Endothelial cell of umbilical vein (primary cell): ENCODE measurements around the gene CNDP2. TPM values are rescaled to one million over a fixed set of nuclear protein-coding genes. Genes with fewer than 3 reads are reported as not detected.

Experiments used
- BruUV-seq: library from RNA; stranded (reverse); fragments of 400-500 nt; replicated peaks from 2 replicates; lab custom pipeline; 2021; lab: Mats Ljungman, UMichigan
- CTCF ChIA-PET: fragments of 300-600, 350-600 bp; sonication (Branson Sonifier 250); formaldehyde crosslinking; loops from one replicate; lab custom pipeline; 2021; ENCODE audit warnings: antibody characterized with exemption, inconsistent platforms; lab: Charles Lee
- POLR2A ChIA-PET: fragments of 300-600, 350-600 bp; sonication (Branson Sonifier 250); formaldehyde crosslinking; loops from one replicate; lab custom pipeline; 2021; ENCODE audit warnings: antibody characterized with exemption, inconsistent platforms; lab: Charles Lee
- DNase-seq: peaks from one replicate; pipeline ENCODE4 v3.0.0-alpha.2; 2011; ENCODE audit warnings: low read depth, low spot score
- FAIRE-seq: peaks from 2 replicates; lab custom pipeline; 2011; peaks lifted over from hg19 to GRCh38; lab: Jason Lieb, UNC
- H2AFZ ChIP-seq: 2 replicates; pipeline ENCODE4 v1.6.0; 2012; ENCODE audit warnings: low read depth, low read length, control low read depth, inconsistent platforms
- H3K27ac ChIP-seq: 2 replicates; pipeline ENCODE4 v1.5.1; 2011; ENCODE audit warnings: low read depth, mild to moderate bottlenecking, control low read depth, low read length, moderate library complexity; ENCODE audit not compliant: insufficient read depth
- H3K27me3 ChIP-seq, 2 experiments: 2 replicates each; pipeline versions ENCODE4 v1.6.0 to v1.6.1; 2011; ENCODE audit warnings: low read length in 2 of 2, mixed read lengths in 1 of 2; ENCODE audit not compliant: control insufficient read depth in 2 of 2, insufficient read depth in 2 of 2
- H3K36me3 ChIP-seq, 2 experiments: 2 replicates in 1 of 2; 3 replicates in 1 of 2; pipeline ENCODE4 v1.5.1; 2011; ENCODE audit warnings: low read length in 2 of 2, mild to moderate bottlenecking in 1 of 2, moderate library complexity in 1 of 2; ENCODE audit not compliant: control insufficient read depth in 2 of 2, insufficient read depth in 2 of 2; ENCODE audit errors: extremely low read depth in 1 of 2
- H3K4me1 ChIP-seq: 3 replicates; pipeline ENCODE4 v1.5.1; 2011; ENCODE audit warnings: mild to moderate bottlenecking, low read length; ENCODE audit not compliant: control insufficient read depth, insufficient read depth; ENCODE audit errors: extremely low read depth
- H3K4me2 ChIP-seq: 2 replicates; pipeline ENCODE4 v1.6.1; 2011; ENCODE audit warnings: low read length, control low read depth, mixed read lengths; ENCODE audit not compliant: insufficient read depth
- H3K4me3 ChIP-seq, 3 experiments: fragments of 200-600 bp in 1 of 3; sonication (generic), shearing (Covaris generic) in 1 of 3; replicated peaks in 1 of 3; 2 replicates each; pipeline ENCODE4 v1.5.1; 2011 to 2016; ENCODE audit warnings: control low read depth in 3 of 3, low read length in 3 of 3, mild to moderate bottlenecking in 2 of 3, inconsistent platforms in 1 of 3, low read depth in 1 of 3, moderate library complexity in 1 of 3; ENCODE audit not compliant: insufficient read depth in 1 of 3
- H3K79me2 ChIP-seq: 2 replicates; pipeline ENCODE4 v1.6.0; 2012; ENCODE audit warnings: low read length, inconsistent platforms; ENCODE audit not compliant: control insufficient read depth, insufficient read depth
- H3K9ac ChIP-seq: replicated peaks from 2 replicates; pipeline ENCODE3; 2011; ENCODE audit warnings: low read length, control low read depth; ENCODE audit not compliant: insufficient read depth; ENCODE audit errors: extremely low read depth
- H3K9me1 ChIP-seq: replicated peaks from 3 replicates; pipeline ENCODE4 v1.6.0; 2011; ENCODE audit warnings: mild to moderate bottlenecking, low read length; ENCODE audit not compliant: control insufficient read depth, insufficient read depth; ENCODE audit errors: extremely low read depth
- H3K9me3 ChIP-seq: replicated peaks from 2 replicates; pipeline ENCODE4 v1.5.1; 2012; ENCODE audit warnings: low read length, inconsistent platforms; ENCODE audit not compliant: control insufficient read depth, insufficient read depth
- H4K20me1 ChIP-seq: replicated peaks from 2 replicates; pipeline ENCODE3; 2011; ENCODE audit warnings: mild to moderate bottlenecking, low read length; ENCODE audit not compliant: control insufficient read depth, insufficient read depth; ENCODE audit errors: extremely low read depth
- CTCF ChIP-seq, 2 donors: IDR thresholded peaks; 1 replicate in 1 of 2; 2 replicates in 1 of 2; pipeline ENCODE4 v1.5.1; 2011; ENCODE audit warnings: low read length in 2 of 2, mild to moderate bottlenecking in 2 of 2, moderate library complexity in 2 of 2, control low read depth in 1 of 2, inconsistent platforms in 1 of 2, low read depth in 1 of 2; ENCODE audit not compliant: insufficient read depth in 1 of 2; ENCODE audit errors: extremely low read depth in 1 of 2
- EZH2 ChIP-seq: IDR thresholded peaks from 2 replicates; pipeline ENCODE4 v1.6.1; 2012; ENCODE audit warnings: borderline replicate concordance, low read depth, mild to moderate bottlenecking, moderate library complexity, low read length, inconsistent platforms; ENCODE audit not compliant: severe bottlenecking
- FOS ChIP-seq: IDR thresholded peaks from 2 replicates; pipeline ENCODE4 v1.6.1; 2011; ENCODE audit warnings: mild to moderate bottlenecking, low read length, moderate library complexity, borderline replicate concordance; ENCODE audit not compliant: insufficient read depth
- GATA2 ChIP-seq: IDR thresholded peaks from 2 replicates; pipeline ENCODE4 v1.7.0; 2011; ENCODE audit warnings: low read depth, mild to moderate bottlenecking, moderate library complexity, mixed read lengths, low read length; ENCODE audit not compliant: insufficient read length, insufficient read depth
- JUN ChIP-seq: IDR thresholded peaks from 2 replicates; pipeline ENCODE4 v1.6.1; 2011; ENCODE audit warnings: borderline replicate concordance, low read depth; ENCODE audit not compliant: insufficient read length, insufficient read depth
- MAX ChIP-seq: IDR thresholded peaks from 2 replicates; pipeline ENCODE4 v1.6.1; 2011; ENCODE audit not compliant: insufficient read depth, insufficient read length
- MYC ChIP-seq: IDR thresholded peaks from one replicate; pipeline ENCODE4 v1.6.1; 2011; ENCODE audit warnings: mild to moderate bottlenecking, low read depth, low read length
- POLR2A ChIP-seq: IDR thresholded peaks from 2 replicates; pipeline ENCODE4 v1.6.1; 2012; ENCODE audit warnings: low read depth, mild to moderate bottlenecking, control low read depth, low read length
- POLR2AphosphoS5 ChIP-seq: IDR thresholded peaks from 2 replicates; pipeline ENCODE4 v1.6.1; 2012; ENCODE audit warnings: low read depth, mild to moderate bottlenecking, control low read depth, low read length, moderate library complexity; ENCODE audit not compliant: insufficient read depth
- dilution Hi-C: fragments of 300-500 bp; cut with MboI; formaldehyde crosslinking; loops from one replicate; pipeline ENCODE4 v1.15.0; 2019; ENCODE audit warnings: low sequenced_read_pairs; ENCODE audit not compliant: extremely low pct_ligation_motif_present
- intact Hi-C: fragments of 100-400 bp; cut with micrococcal nuclease; formaldehyde crosslinking; loops from one replicate; pipeline ENCODE4 v1.10.0; 2022
- polyA plus RNA-seq, 4 experiments: library from polyadenylated mRNA; depleted of rRNA in 3 of 4; stranded (reverse) in 3 of 4; unstranded in 1 of 4; fragments of >200 nt; gene quantifications; 2 replicates each; pipeline versions ENCODE4 v1.2.1 to v1.2.3, GENCODE V29; 2011 to 2012; ENCODE audit warnings: missing spikeins in 1 of 4
- total RNA-seq: library from RNA; stranded (reverse); gene quantifications from 2 replicates; pipeline ENCODE4 v1.2.3, GENCODE V29; 2021

CNDP2 gene
- total and polyA plus RNA-seq, 2 donors (not counting 3 experiments of a cell fraction or from before 2014, with no cell fraction given) = 52.9 to 123 TPM

- Histone ChIP-seq H3K9ac (no peak overlapping the region), H3K4me3 (no peak overlapping the region), H3K4me1 (peaks cover 3% of the 10 kb centered on the region), H2AFZ (no peak overlapping the region), H3K4me2 (no peak overlapping the region), H4K20me1 (no peaks in the 10 kb centered on the region), H3K9me1 (no peaks in the 10 kb centered on the region), H3K36me3 (no peaks in the 10 kb centered on the region), H3K79me2 (no peaks in the 10 kb centered on the region), H3K9me3 (no peaks in the 10 kb centered on the region), H3K27ac (no peak overlapping the region), H3K27me3 (no peaks in the 10 kb centered on the region)
- no TSS peak for BruUV-seq
- DNase-seq = no peak
- ChIA-PET CTCF (interaction anchor here (1.3 kb wide), 1 partner anchor 193 kb away, joined by 3 read pairs; no protein-coding TSS in a partner anchor), POLR2A (no interaction called here)
- dilution Hi-C loops = no loop called here
- intact Hi-C loops = no loop called here
- TF ChIP-seq JUN (no peak), CTCF (IDR thresholded peaks at IDR 0.05; ENCODE audit: extremely low read depth in 1 of 2, insufficient read depth in 1 of 2, low read depth in 1 of 2, low read length in 2 of 2) (no peak), EZH2 (no peak), MYC (no peak), MAX (no peak), POLR2AphosphoS5 (no peak), GATA2 (no peak), FOS (no peak), POLR2A (no peak)
- FAIRE-seq = no peak
Observed at GRCh38 chr18:74546007-74546406, 49.8 kb downstream of the CNDP2 start.
